OCI-LY1 (cell line): ENCODE data around the gene ITPK1.

Experiments used
- H2AFZ ChIP-seq: fragments of 200-600 bp; sonication (generic), shearing (Covaris generic); 2 replicates; pipeline ENCODE4 v1.6.0; 2014; ENCODE audit warnings: antibody characterized with exemption, mild to moderate bottlenecking, low read length
- H3F3A ChIP-seq: fragments of 200-600 bp; sonication (generic), shearing (Covaris generic); 2 replicates; pipeline ENCODE4 v1.6.0; 2014; ENCODE audit warnings: mild to moderate bottlenecking, antibody characterized with exemption, low read length, moderate library complexity; ENCODE audit not compliant: insufficient read depth
- H3K27ac ChIP-seq: fragments of 200-600 bp; sonication (generic); 2 replicates; pipeline ENCODE4 v1.5.1; 2014; ENCODE audit warnings: low read length, mixed run types, mild to moderate bottlenecking, low read depth; ENCODE audit not compliant: poor library complexity, severe bottlenecking
- H3K27me3 ChIP-seq: fragments of 200-600 bp; sonication (generic); 2 replicates; pipeline ENCODE4 v1.6.0; 2014; ENCODE audit warnings: antibody characterized with exemption, mild to moderate bottlenecking, low read length, moderate library complexity; ENCODE audit not compliant: insufficient read depth
- H3K36me3 ChIP-seq: fragments of 200-600 bp; sonication (generic); 2 replicates; pipeline ENCODE4 v1.6.1; 2014; ENCODE audit warnings: mild to moderate bottlenecking, antibody characterized with exemption, low read length, moderate library complexity, mixed read lengths; ENCODE audit not compliant: insufficient read depth
- H3K4me1 ChIP-seq: fragments of 200-600 bp; sonication (generic); 2 replicates; pipeline ENCODE4 v1.5.1; 2014; ENCODE audit warnings: mild to moderate bottlenecking, low read length, moderate library complexity; ENCODE audit not compliant: insufficient read depth, severe bottlenecking
- H3K4me2 ChIP-seq: fragments of 200-600 bp; sonication (generic), shearing (Covaris generic); 2 replicates; pipeline ENCODE4 v1.6.1; 2014; ENCODE audit warnings: low read length
- H3K4me3 ChIP-seq: fragments of 200-600 bp; sonication (generic); 2 replicates; pipeline ENCODE4 v1.5.1; 2014; ENCODE audit warnings: low read length, low read depth, mild to moderate bottlenecking, mixed read lengths; ENCODE audit not compliant: poor library complexity, severe bottlenecking
- H3K79me2 ChIP-seq: fragments of 200-600 bp; shearing (Covaris generic); 2 replicates; pipeline ENCODE4 v1.6.1; 2016; ENCODE audit warnings: mixed run types, low read length, mixed read lengths; ENCODE audit not compliant: insufficient read depth
- H3K9ac ChIP-seq: fragments of 200-600 bp; sonication (generic), shearing (Covaris generic); 2 replicates; pipeline ENCODE4 v1.6.1; 2014; ENCODE audit warnings: mild to moderate bottlenecking, low read length, mixed read lengths
- H3K9me2 ChIP-seq: fragments of 200-600 bp; sonication (generic), shearing (Covaris generic); 2 replicates; pipeline ENCODE4 v1.6.1; 2014; ENCODE audit warnings: low read depth, mild to moderate bottlenecking, low read length, mixed read lengths
- H3K9me3 ChIP-seq: fragments of 200-600 bp; shearing (Covaris generic); 2 replicates; pipeline ENCODE4 v1.6.1; 2014; ENCODE audit warnings: low read length, mixed read lengths
- H4K20me1 ChIP-seq: fragments of 200-600 bp; sonication (generic), shearing (Covaris generic); 2 replicates; pipeline ENCODE4 v1.6.0; 2016; ENCODE audit warnings: mild to moderate bottlenecking, low read length; ENCODE audit not compliant: insufficient read depth
- CTCF ChIP-seq: fragments of 200-600 bp; sonication (generic), shearing (Covaris generic); IDR thresholded peaks from 2 replicates; pipeline ENCODE4 v1.5.1; 2017; ENCODE audit warnings: mild to moderate bottlenecking, antibody characterized with exemption, low read length, moderate library complexity, mixed read lengths
- EZH2 ChIP-seq: fragments of 200-600 bp; sonication (generic), shearing (Covaris generic); IDR thresholded peaks from 2 replicates; pipeline ENCODE4 v1.8.0; 2017; ENCODE audit warnings: borderline replicate concordance, mixed run types, mild to moderate bottlenecking, antibody characterized with exemption, low read length, moderate library complexity, mixed read lengths

The ITPK1 gene

GRCh38 chr14:93126111-93126510 lies 10.4 kb upstream of the ITPK1 start:
- no peaks in the 10 kb centered on the region for H3K36me3 ChIP-seq
- no peak for TF ChIP-seq EZH2
- no peak for TF ChIP-seq CTCF
- H3K4me3 ChIP-seq = no peak overlapping the region
- H4K20me1 ChIP-seq = no peaks in the 10 kb centered on the region
- no peak overlapping the region for H2AFZ ChIP-seq
- no peaks in the 10 kb centered on the region for H3F3A ChIP-seq
- no peak overlapping the region for H3K27ac ChIP-seq
- no peaks in the 10 kb centered on the region for H3K27me3 ChIP-seq
- H3K4me1 ChIP-seq = no peaks in the 10 kb centered on the region
- H3K4me2 ChIP-seq = no peak overlapping the region
- no peak overlapping the region for H3K9ac ChIP-seq
- H3K9me3 ChIP-seq = no peaks in the 10 kb centered on the region
- H3K79me2 ChIP-seq = no peaks in the 10 kb centered on the region
- no peaks in the 10 kb centered on the region for H3K9me2 ChIP-seq

- H3K9me3 ChIP-seq = no peaks in the 10 kb centered on the region
Observed at GRCh38 chr14:93122826-93123225, 7.1 kb upstream of the ITPK1 start.

GRCh38 chr14:93121030-93121834 lies 5.5 kb upstream of the ITPK1 start:
- Histone ChIP-seq H3K36me3 (no peaks in the 10 kb centered on the region), H2AFZ (no peak overlapping the region), H3K4me2 (no peak overlapping the region), H4K20me1 (no peaks in the 10 kb centered on the region), H3K27ac (no peak overlapping the region), H3K9ac (no peak overlapping the region), H3K4me3 (no peak overlapping the region), H3K4me1 (peaks cover 3% of the 10 kb centered on the region), H3K9me2 (no peaks in the 10 kb centered on the region), H3K79me2 (no peaks in the 10 kb centered on the region), H3K27me3 (no peaks in the 10 kb centered on the region), H3K9me3 (no peaks in the 10 kb centered on the region), H3F3A (no peaks in the 10 kb centered on the region)
- no peak for TF ChIP-seq EZH2
- no peak for TF ChIP-seq CTCF

More at GRCh38 chr14:93122826-93123225, 7.1 kb upstream of the ITPK1 start:
- H3K4me2 ChIP-seq = no peak overlapping the region
- H3K36me3 ChIP-seq = no peaks in the 10 kb centered on the region
- no peaks in the 10 kb centered on the region for H4K20me1 ChIP-seq
- H3K27me3 ChIP-seq = no peaks in the 10 kb centered on the region
- no peak overlapping the region for H2AFZ ChIP-seq
- no peaks in the 10 kb centered on the region for H3K79me2 ChIP-seq
- no peak overlapping the region for H3K27ac ChIP-seq
- no peaks in the 10 kb centered on the region for H3K4me1 ChIP-seq
- TF ChIP-seq EZH2 (no peak), CTCF (no peak)
- H3K9me2 ChIP-seq = no peaks in the 10 kb centered on the region
- no peak overlapping the region for H3K4me3 ChIP-seq
- H3F3A ChIP-seq = no peaks in the 10 kb centered on the region
- no peak overlapping the region for H3K9ac ChIP-seq
